Endothelial cell of umbilical vein (primary cell): Measurements from ENCODE around the gene SYT7. TPM values are rescaled to one million over a fixed set of nuclear protein-coding genes. Genes with fewer than 3 reads are reported as not detected.

Source experiments
- BruUV-seq: library from RNA; stranded (reverse); fragments of 400-500 nt; replicated peaks from 2 replicates; lab custom pipeline; 2021; lab: Mats Ljungman, UMichigan
- CTCF ChIA-PET: fragments of 300-600, 350-600 bp; sonication (Branson Sonifier 250); formaldehyde crosslinking; loops from one replicate; lab custom pipeline; 2021; ENCODE audit warnings: antibody characterized with exemption, inconsistent platforms; lab: Charles Lee
- POLR2A ChIA-PET: fragments of 300-600, 350-600 bp; sonication (Branson Sonifier 250); formaldehyde crosslinking; loops from one replicate; lab custom pipeline; 2021; ENCODE audit warnings: antibody characterized with exemption, inconsistent platforms; lab: Charles Lee
- DNase-seq: peaks from one replicate; pipeline ENCODE4 v3.0.0-alpha.2; 2011; ENCODE audit warnings: low read depth, low spot score
- FAIRE-seq: peaks from 2 replicates; lab custom pipeline; 2011; peaks lifted over from hg19 to GRCh38; lab: Jason Lieb, UNC
- H2AFZ ChIP-seq: 2 replicates; pipeline ENCODE4 v1.6.0; 2012; ENCODE audit warnings: low read depth, low read length, control low read depth, inconsistent platforms
- H3K27ac ChIP-seq: 2 replicates; pipeline ENCODE4 v1.5.1; 2011; ENCODE audit warnings: low read depth, mild to moderate bottlenecking, control low read depth, low read length, moderate library complexity; ENCODE audit not compliant: insufficient read depth
- H3K27me3 ChIP-seq, 2 experiments: 2 replicates each; pipeline versions ENCODE4 v1.6.0 to v1.6.1; 2011; ENCODE audit warnings: low read length in 2 of 2, mixed read lengths in 1 of 2; ENCODE audit not compliant: control insufficient read depth in 2 of 2, insufficient read depth in 2 of 2
- H3K36me3 ChIP-seq, 2 experiments: 2 replicates in 1 of 2; 3 replicates in 1 of 2; pipeline ENCODE4 v1.5.1; 2011; ENCODE audit warnings: low read length in 2 of 2, mild to moderate bottlenecking in 1 of 2, moderate library complexity in 1 of 2; ENCODE audit not compliant: control insufficient read depth in 2 of 2, insufficient read depth in 2 of 2; ENCODE audit errors: extremely low read depth in 1 of 2
- H3K4me1 ChIP-seq: 3 replicates; pipeline ENCODE4 v1.5.1; 2011; ENCODE audit warnings: mild to moderate bottlenecking, low read length; ENCODE audit not compliant: control insufficient read depth, insufficient read depth; ENCODE audit errors: extremely low read depth
- H3K4me2 ChIP-seq: 2 replicates; pipeline ENCODE4 v1.6.1; 2011; ENCODE audit warnings: low read length, control low read depth, mixed read lengths; ENCODE audit not compliant: insufficient read depth
- H3K4me3 ChIP-seq, 3 experiments: fragments of 200-600 bp in 1 of 3; sonication (generic), shearing (Covaris generic) in 1 of 3; replicated peaks in 1 of 3; 2 replicates each; pipeline ENCODE4 v1.5.1; 2011 to 2016; ENCODE audit warnings: control low read depth in 3 of 3, low read length in 3 of 3, mild to moderate bottlenecking in 2 of 3, inconsistent platforms in 1 of 3, low read depth in 1 of 3, moderate library complexity in 1 of 3; ENCODE audit not compliant: insufficient read depth in 1 of 3
- H3K79me2 ChIP-seq: 2 replicates; pipeline ENCODE4 v1.6.0; 2012; ENCODE audit warnings: low read length, inconsistent platforms; ENCODE audit not compliant: control insufficient read depth, insufficient read depth
- H3K9ac ChIP-seq: replicated peaks from 2 replicates; pipeline ENCODE3; 2011; ENCODE audit warnings: low read length, control low read depth; ENCODE audit not compliant: insufficient read depth; ENCODE audit errors: extremely low read depth
- H3K9me1 ChIP-seq: replicated peaks from 3 replicates; pipeline ENCODE4 v1.6.0; 2011; ENCODE audit warnings: mild to moderate bottlenecking, low read length; ENCODE audit not compliant: control insufficient read depth, insufficient read depth; ENCODE audit errors: extremely low read depth
- H3K9me3 ChIP-seq: replicated peaks from 2 replicates; pipeline ENCODE4 v1.5.1; 2012; ENCODE audit warnings: low read length, inconsistent platforms; ENCODE audit not compliant: control insufficient read depth, insufficient read depth
- H4K20me1 ChIP-seq: replicated peaks from 2 replicates; pipeline ENCODE3; 2011; ENCODE audit warnings: mild to moderate bottlenecking, low read length; ENCODE audit not compliant: control insufficient read depth, insufficient read depth; ENCODE audit errors: extremely low read depth
- CTCF ChIP-seq, 2 donors: IDR thresholded peaks; 1 replicate in 1 of 2; 2 replicates in 1 of 2; pipeline ENCODE4 v1.5.1; 2011; ENCODE audit warnings: low read length in 2 of 2, mild to moderate bottlenecking in 2 of 2, moderate library complexity in 2 of 2, control low read depth in 1 of 2, inconsistent platforms in 1 of 2, low read depth in 1 of 2; ENCODE audit not compliant: insufficient read depth in 1 of 2; ENCODE audit errors: extremely low read depth in 1 of 2
- EZH2 ChIP-seq: IDR thresholded peaks from 2 replicates; pipeline ENCODE4 v1.6.1; 2012; ENCODE audit warnings: borderline replicate concordance, low read depth, mild to moderate bottlenecking, moderate library complexity, low read length, inconsistent platforms; ENCODE audit not compliant: severe bottlenecking
- JUN ChIP-seq: IDR thresholded peaks from 2 replicates; pipeline ENCODE4 v1.6.1; 2011; ENCODE audit warnings: borderline replicate concordance, low read depth; ENCODE audit not compliant: insufficient read length, insufficient read depth
- MYC ChIP-seq: IDR thresholded peaks from one replicate; pipeline ENCODE4 v1.6.1; 2011; ENCODE audit warnings: mild to moderate bottlenecking, low read depth, low read length
- POLR2A ChIP-seq: IDR thresholded peaks from 2 replicates; pipeline ENCODE4 v1.6.1; 2012; ENCODE audit warnings: low read depth, mild to moderate bottlenecking, control low read depth, low read length
- POLR2AphosphoS5 ChIP-seq: IDR thresholded peaks from 2 replicates; pipeline ENCODE4 v1.6.1; 2012; ENCODE audit warnings: low read depth, mild to moderate bottlenecking, control low read depth, low read length, moderate library complexity; ENCODE audit not compliant: insufficient read depth
- dilution Hi-C: fragments of 300-500 bp; cut with MboI; formaldehyde crosslinking; loops from one replicate; pipeline ENCODE4 v1.15.0; 2019; ENCODE audit warnings: low sequenced_read_pairs; ENCODE audit not compliant: extremely low pct_ligation_motif_present
- intact Hi-C: fragments of 100-400 bp; cut with micrococcal nuclease; formaldehyde crosslinking; loops from one replicate; pipeline ENCODE4 v1.10.0; 2022
- polyA plus RNA-seq, 4 experiments: library from polyadenylated mRNA; depleted of rRNA in 3 of 4; stranded (reverse) in 3 of 4; unstranded in 1 of 4; fragments of >200 nt; gene quantifications; 2 replicates each; pipeline versions ENCODE4 v1.2.1 to v1.2.3, GENCODE V29; 2011 to 2012; ENCODE audit warnings: missing spikeins in 1 of 4
- total RNA-seq: library from RNA; stranded (reverse); gene quantifications from 2 replicates; pipeline ENCODE4 v1.2.3, GENCODE V29; 2021
- TF ChIP-seq, protein P1 (sequence below): IDR thresholded peaks from 2 replicates; pipeline ENCODE4 v1.6.1; 2011; ENCODE audit not compliant: insufficient read depth, insufficient read length

SYT7 gene
- total and polyA plus RNA-seq, 2 donors (not counting 3 experiments of a cell fraction or from before 2014, with no cell fraction given), result 0.08 to 0.55 TPM

GRCh38 chr11:61494381-61494961 lies 86.4 kb downstream of the SYT7 start:
- no peak overlapping the region for H3K4me3 ChIP-seq
- H3K4me2 ChIP-seq, result no peak overlapping the region
- no TSS peak for BruUV-seq
- ChIA-PET CTCF (interaction anchor here (0.7 to 3.9 kb wide), 5 partner anchors 12 to 144 kb away, joined by 3 to 16 read pairs (median 5); no protein-coding TSS in a partner anchor), POLR2A (no interaction called here)
- no peaks in the 10 kb centered on the region for H3K9me3 ChIP-seq
- FAIRE-seq (no peak), DNase-seq (no peak)
- no peaks in the 10 kb centered on the region for H3K4me1 ChIP-seq
- dilution Hi-C loops, result no loop called here
- TF ChIP-seq, protein P1, sequence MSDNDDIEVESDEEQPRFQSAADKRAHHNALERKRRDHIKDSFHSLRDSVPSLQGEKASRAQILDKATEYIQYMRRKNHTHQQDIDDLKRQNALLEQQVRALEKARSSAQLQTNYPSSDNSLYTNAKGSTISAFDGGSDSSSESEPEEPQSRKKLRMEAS, result no peak
- no peak for TF ChIP-seq CTCF (IDR thresholded peaks at IDR 0.05; ENCODE audit: extremely low read depth in 1 of 2, insufficient read depth in 1 of 2, low read depth in 1 of 2, low read length in 2 of 2)
- no peak for TF ChIP-seq JUN
- no peak for TF ChIP-seq EZH2
- TF ChIP-seq MYC, result no peak
- no peak for TF ChIP-seq POLR2A
- TF ChIP-seq POLR2AphosphoS5, result no peak
- no peak overlapping the region for H3K9ac ChIP-seq
- no peaks in the 10 kb centered on the region for H3K79me2 ChIP-seq
- no peaks in the 10 kb centered on the region for H3K27me3 ChIP-seq
- intact Hi-C loops, result no loop called here
- no peak overlapping the region for H3K27ac ChIP-seq
- H3K36me3 ChIP-seq, result no peaks in the 10 kb centered on the region
- H2AFZ ChIP-seq, result no peak overlapping the region
- no peaks in the 10 kb centered on the region for H3K9me1 ChIP-seq
- H4K20me1 ChIP-seq, result no peaks in the 10 kb centered on the region
